Loucy (cell line): ENCODE measurements around the gene MSH2.

Experiments
- EZH2phosphoT487 ChIP-seq: fragments of 200-600 bp; IDR thresholded peaks from 2 replicates; pipeline ENCODE4 v1.6.1; 2018; ENCODE audit warnings: antibody characterized with exemption, mild to moderate bottlenecking, moderate library complexity, borderline replicate concordance
- TF ChIP-seq, protein P1 (sequence below): fragments of 200-600 bp; sonication (generic); conservative IDR thresholded peaks from 2 replicates; pipeline ENCODE4 v1.5.1; 2014; ENCODE audit warnings: mild to moderate bottlenecking, antibody characterized with exemption, low read length

DNA sequence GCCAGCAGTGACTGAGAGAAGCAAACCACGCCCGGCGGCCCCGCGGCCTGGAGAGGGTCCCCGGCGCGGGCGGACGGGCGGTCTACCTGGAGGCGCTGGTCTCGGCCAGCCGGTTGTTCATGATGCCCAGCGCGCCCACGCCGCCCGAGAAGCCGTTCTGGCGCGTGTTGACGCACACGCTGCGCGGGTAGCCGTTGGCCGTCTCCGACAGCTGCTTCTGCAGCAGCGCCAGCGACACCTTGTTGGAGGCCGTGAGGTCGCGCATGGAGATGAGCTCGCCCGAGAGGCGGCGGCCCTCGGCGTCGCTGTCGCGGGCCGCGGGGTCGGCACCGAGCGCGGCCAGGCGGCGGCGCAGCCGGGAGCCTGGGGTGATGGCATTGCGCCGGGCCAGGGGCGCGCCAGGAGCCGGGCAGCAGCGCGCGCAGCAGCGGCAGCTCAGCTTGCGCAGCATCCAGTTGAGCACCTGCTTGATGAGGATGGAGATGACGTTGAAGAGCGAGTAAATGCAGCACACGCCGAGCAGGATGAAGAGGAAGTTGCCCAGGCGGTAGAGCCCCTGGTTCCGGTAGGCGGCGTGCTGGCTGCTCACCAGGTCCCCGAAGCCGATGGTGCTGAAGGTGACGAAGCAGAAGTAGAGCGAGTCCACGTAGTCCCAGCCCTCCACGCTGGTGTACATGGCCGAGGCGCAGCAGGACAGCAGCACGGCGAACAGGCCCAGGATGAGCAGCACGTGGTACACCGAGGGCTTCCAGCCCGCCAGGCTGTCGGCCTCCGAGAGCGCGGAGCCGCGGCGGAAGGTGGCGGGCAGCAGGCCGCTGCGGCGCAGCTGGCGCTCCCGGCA lies 118.1 kb downstream of the MSH2 start:
- TF ChIP-seq, protein P1, sequence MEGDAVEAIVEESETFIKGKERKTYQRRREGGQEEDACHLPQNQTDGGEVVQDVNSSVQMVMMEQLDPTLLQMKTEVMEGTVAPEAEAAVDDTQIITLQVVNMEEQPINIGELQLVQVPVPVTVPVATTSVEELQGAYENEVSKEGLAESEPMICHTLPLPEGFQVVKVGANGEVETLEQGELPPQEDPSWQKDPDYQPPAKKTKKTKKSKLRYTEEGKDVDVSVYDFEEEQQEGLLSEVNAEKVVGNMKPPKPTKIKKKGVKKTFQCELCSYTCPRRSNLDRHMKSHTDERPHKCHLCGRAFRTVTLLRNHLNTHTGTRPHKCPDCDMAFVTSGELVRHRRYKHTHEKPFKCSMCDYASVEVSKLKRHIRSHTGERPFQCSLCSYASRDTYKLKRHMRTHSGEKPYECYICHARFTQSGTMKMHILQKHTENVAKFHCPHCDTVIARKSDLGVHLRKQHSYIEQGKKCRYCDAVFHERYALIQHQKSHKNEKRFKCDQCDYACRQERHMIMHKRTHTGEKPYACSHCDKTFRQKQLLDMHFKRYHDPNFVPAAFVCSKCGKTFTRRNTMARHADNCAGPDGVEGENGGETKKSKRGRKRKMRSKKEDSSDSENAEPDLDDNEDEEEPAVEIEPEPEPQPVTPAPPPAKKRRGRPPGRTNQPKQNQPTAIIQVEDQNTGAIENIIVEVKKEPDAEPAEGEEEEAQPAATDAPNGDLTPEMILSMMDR = no peak
- no peak for TF ChIP-seq EZH2phosphoT487
